Pancreas (tissue), 10 donors: ENCODE results near the gene ZMYM4. TPM values are rescaled to one million over a fixed set of nuclear protein-coding genes. Genes with fewer than 3 reads are reported as not detected.

ENCODE experiments used
- ATAC-seq, 4 donors: fragments of 200-7000 bp; cut with Tn5 transposase; one replicate each; pipeline versions ENCODE4 v1.8.0 to v1.9.1; 2020; ENCODE audit warnings: mild to moderate bottlenecking in 4 of 4, moderate library complexity in 4 of 4
- DNase-seq, 6 donors: peaks; one replicate each; pipeline ENCODE4 v3.0.0-alpha.2; 2020
- FAIRE-seq: peaks from 2 replicates; lab custom pipeline; 2012; peaks lifted over from hg19 to GRCh38; lab: Jason Lieb, UNC
- H3K27ac ChIP-seq, 4 donors: fragments of 200-600 bp; sonication (generic); 1 replicate in 3 of 4; 2 replicates in 1 of 4; pipeline versions ENCODE4 v1.5.0 to v1.8.0; 2020
- H3K27me3 ChIP-seq, 4 donors: fragments of 200-600 bp; one replicate each; pipeline ENCODE4 v1.8.0; 2021
- H3K36me3 ChIP-seq, 3 donors: fragments of 200-600 bp; sonication (generic) in 1 of 3; one replicate each; pipeline versions ENCODE4 v1.5.0 to v1.8.0; 2020 to 2021
- H3K4me1 ChIP-seq, 3 donors: fragments of 200-600 bp; one replicate each; pipeline ENCODE4 v1.8.0; 2021
- H3K4me3 ChIP-seq, 4 donors: fragments of 200-600 bp; sonication (generic) in 2 of 4; one replicate each; pipeline versions ENCODE4 v1.5.0 to v1.8.0; 2020 to 2021
- H3K9me3 ChIP-seq, 4 donors: fragments of 200-600 bp; one replicate each; pipeline ENCODE4 v1.8.0; 2021
- CTCF ChIP-seq, 4 donors: fragments of 200-600 bp; sonication (generic) in 3 of 4; IDR thresholded peaks; one replicate each; pipeline versions ENCODE4 v1.5.0 to v1.8.0; 2021; ENCODE audit warnings: antibody characterized with exemption in 4 of 4
- WGBS, 2 donors: extraction: QIAGEN DNeasy Blood & Tissue Kit; methylation state at CpG; one replicate each; pipeline ENCODE4 v1.1.7; 2013; 5-methylcytosine and 5-hydroxymethylcytosine counted together
- intact Hi-C, 3 donors: fragments of 100-400 bp; cut with DNase I; formaldehyde crosslinking; loops; one replicate each; pipeline versions ENCODE4 v1.11.1 to v1.14.2; 2022
- polyA plus RNA-seq, 2 donors: library from polyadenylated mRNA; stranded (reverse); fragments of 200-250 nt; gene quantifications; one replicate each; pipeline ENCODE4 v1.2.3, GENCODE V29; 2013
- total RNA-seq, 6 donors: library from RNA; stranded (reverse); fragmentation: NEBNext Ultra II Directional in 4 of 6; extraction: Animal tissue kit (Norgen Biotek cat#: 25700) in 4 of 6; gene quantifications; one replicate each; pipeline versions ENCODE4 v1.2.1 to v1.2.4, GENCODE V29; 2021 to 2023
- donor health status: healthy with polysubstance abuse.
- donor health status: DM: no; HTN: no; CAD: no; lungs with moderate emphysema.
- donor health status: DM: no; HTN: no; CAD: no.
- donor health status: control.
- donor health status: control.
- donor health status: Bipolar disorder and iron deficiency.
- donor health status: DM: yes; HTN: yes; CAD: no.
- donor health status: DM: no; HTN: no; CAD: no.
- donor health status: DM: no; HTN: no; CAD: no.
- donor health status: DM: yes; HTN: yes; CAD: no.

The ZMYM4 gene
- total and polyA plus RNA-seq, 8 donors: 10.5 to 31.1 (median 17.8) TPM

GRCh38 chr1:35264035-35264434 lies 4.5 kb upstream of the ZMYM4 start:
- no peaks in the 10 kb centered on the region for H3K27me3 ChIP-seq
- FAIRE-seq: no peak
- H3K36me3 ChIP-seq: no peaks in the 10 kb centered on the region
- WGBS, 2 donors: 87 to 94% methylated on average over 5 of the region's 5 CpGs
- no peak for TF ChIP-seq CTCF (IDR thresholded peaks at IDR 0.05)
- DNase-seq: no peak
- H3K4me1 ChIP-seq: peaks cover 0 to 9% (median 8%) of the 10 kb centered on the region in 3 donors
- ATAC-seq: no peak
- H3K9me3 ChIP-seq: no peaks in the 10 kb centered on the region
- H3K4me3 ChIP-seq: no peak overlapping the region
- H3K27ac ChIP-seq: peak overlapping the region in 3 of 4 donors; percentile 65 to 85 (median 69)
- intact Hi-C loops: no loop called here

GRCh38 chr1:35264871-35265270 lies 3.6 kb upstream of the ZMYM4 start:
- intact Hi-C loops: no loop called here
- H3K4me1 ChIP-seq: peaks cover 0 to 11% (median 8%) of the 10 kb centered on the region in 3 donors
- ATAC-seq (peak; percentile 33 to 81 (median 73)), FAIRE-seq (no peak), DNase-seq (peak in 3 of 6 donors; percentile 35 to 43 (median 40))
- H3K4me3 ChIP-seq: no peak overlapping the region
- no peaks in the 10 kb centered on the region for H3K27me3 ChIP-seq
- WGBS, 2 donors: 13 to 17% methylated on average over 6 of the region's 6 CpGs
- H3K9me3 ChIP-seq: no peaks in the 10 kb centered on the region
- H3K27ac ChIP-seq: peak overlapping the region; percentile 21 to 85 (median 67)
- no peak for TF ChIP-seq CTCF (IDR thresholded peaks at IDR 0.05)
- no peaks in the 10 kb centered on the region for H3K36me3 ChIP-seq

- no peak for TF ChIP-seq CTCF (IDR thresholded peaks at IDR 0.05)
- ATAC-seq: no peak
- H3K4me1 ChIP-seq: peaks cover 0 to 13% (median 8%) of the 10 kb centered on the region in 3 donors
- intact Hi-C loops: no loop called here
- no peak overlapping the region for H3K4me3 ChIP-seq
- no peaks in the 10 kb centered on the region for H3K9me3 ChIP-seq
- no peaks in the 10 kb centered on the region for H3K27me3 ChIP-seq
- no peak for FAIRE-seq
- 92 to 96% methylated on average over 4 of the region's 4 CpGs for WGBS, 2 donors
- H3K27ac ChIP-seq: no peak overlapping the region
- no peak for DNase-seq
- no peaks in the 10 kb centered on the region for H3K36me3 ChIP-seq
Measured at GRCh38 chr1:35266306-35266705, 2.2 kb upstream of the ZMYM4 start.

GRCh38 chr1:35269201-35269988 lies 886 bp downstream of the ZMYM4 start:
- H3K4me1 ChIP-seq: peaks cover 0 to 13% (median 8%) of the 10 kb centered on the region in 3 donors
- H3K4me3 ChIP-seq: peak overlapping the region; percentile 76 to 93 (median 90)
- H3K27ac ChIP-seq: peak overlapping the region; percentile 67 to 86 (median 80)
- no peak for FAIRE-seq
- intact Hi-C loops: no loop called here
- no peaks in the 10 kb centered on the region for H3K27me3 ChIP-seq
- no peak for TF ChIP-seq CTCF (IDR thresholded peaks at IDR 0.05)
- no peaks in the 10 kb centered on the region for H3K36me3 ChIP-seq
- 1% methylated on average over 22 to 24 of the region's 24 CpGs for WGBS, 2 donors
- H3K9me3 ChIP-seq: no peaks in the 10 kb centered on the region
- peak in 1 of 6 donors; percentile 4 for DNase-seq
- peak in 1 of 4 donors; percentile 10 for ATAC-seq

- Histone ChIP-seq H3K27ac (peak overlapping the region in 1 of 4 donors; percentile 81), H3K36me3 (no peaks in the 10 kb centered on the region), H3K4me1 (peaks cover 0 to 10% (median 8%) of the 10 kb centered on the region in 3 donors), H3K4me3 (peak overlapping the region in 3 of 4 donors; percentile 90 to 93 (median 91)), H3K27me3 (no peaks in the 10 kb centered on the region), H3K9me3 (no peaks in the 10 kb centered on the region)
- FAIRE-seq (no peak), ATAC-seq (no peak), DNase-seq (no peak)
- WGBS, 2 donors: 73 to 76% methylated on average over 2 of the region's 2 CpGs
- TF ChIP-seq CTCF (IDR thresholded peaks at IDR 0.05): no peak
- intact Hi-C loops: no loop called here
Measured at GRCh38 chr1:35269989-35270289, 1.4 kb downstream of the ZMYM4 start.
